Left ventricle myocardium superior (tissue), 1 donor: Measurements from ENCODE around the gene TENT4B. TPM values are rescaled to one million over a fixed set of nuclear protein-coding genes. Genes with fewer than 3 reads are reported as not detected.
A peak's percentile ranks its signal among the peaks of the same experiment; 100 is the strongest.
"Not testable (repeated sequence)": the region's sequence is repeated elsewhere in the genome, so short reads cannot be mapped to it uniquely, and the experiment has no call there.

Experiments used
- ATAC-seq: fragments of 200-7000 bp; cut with Tn5 transposase; one replicate; pipeline ENCODE4 v1.9.1; 2020; ENCODE audit warnings: mild to moderate bottlenecking, moderate library complexity
- DNase-seq: peaks from one replicate; pipeline ENCODE4 v3.0.0-alpha.2; 2020
- intact Hi-C: fragments of 100-400 bp; cut with micrococcal nuclease; formaldehyde crosslinking; loops from one replicate; pipeline ENCODE4 v1.11.0; 2022
- long read RNA-seq: library from polyadenylated mRNA; unstranded; transcript quantifications from one replicate; pipeline ENCODE4 v2.0.0, GENCODE V29; 2021
- total RNA-seq: library from RNA; stranded (reverse); fragmentation: NEBNext Ultra II Directional; extraction: Animal tissue kit (Norgen Biotek cat#: 25700); gene quantifications from one replicate; pipeline ENCODE4 v1.2.1, GENCODE V29; 2021
- donor health status: DM: no; HTN: yes; CAD: no; lungs with severe emphysema.

The TENT4B gene
- 7.8 TPM for total RNA-seq
- long read RNA-seq, partial matches to known transcripts: 3 of 5 reads
- long read RNA-seq, other reads (novel, unspliced or antisense): 2 of 5 reads

- ATAC-seq (peak; percentile 95), DNase-seq (peak; percentile 92)
- intact Hi-C loops: loop anchor here (10.0 kb wide), 1 partner anchor 52 kb away; no protein-coding TSS in a partner anchor
These were observed at the start of gene TENT4B for GRCh38 chr16:50152807-50153595. TSS of gene TENT4B (plus strand) at chr16:50153306. CDS start at chr16:50153622, 316 bp downstream.

GRCh38 chr16:50103764-50104163 is 49.3 kb upstream of the TENT4B start:
- intact Hi-C loops: no loop called here
- ATAC-seq: no peak
- DNase-seq: no peak

DNA sequence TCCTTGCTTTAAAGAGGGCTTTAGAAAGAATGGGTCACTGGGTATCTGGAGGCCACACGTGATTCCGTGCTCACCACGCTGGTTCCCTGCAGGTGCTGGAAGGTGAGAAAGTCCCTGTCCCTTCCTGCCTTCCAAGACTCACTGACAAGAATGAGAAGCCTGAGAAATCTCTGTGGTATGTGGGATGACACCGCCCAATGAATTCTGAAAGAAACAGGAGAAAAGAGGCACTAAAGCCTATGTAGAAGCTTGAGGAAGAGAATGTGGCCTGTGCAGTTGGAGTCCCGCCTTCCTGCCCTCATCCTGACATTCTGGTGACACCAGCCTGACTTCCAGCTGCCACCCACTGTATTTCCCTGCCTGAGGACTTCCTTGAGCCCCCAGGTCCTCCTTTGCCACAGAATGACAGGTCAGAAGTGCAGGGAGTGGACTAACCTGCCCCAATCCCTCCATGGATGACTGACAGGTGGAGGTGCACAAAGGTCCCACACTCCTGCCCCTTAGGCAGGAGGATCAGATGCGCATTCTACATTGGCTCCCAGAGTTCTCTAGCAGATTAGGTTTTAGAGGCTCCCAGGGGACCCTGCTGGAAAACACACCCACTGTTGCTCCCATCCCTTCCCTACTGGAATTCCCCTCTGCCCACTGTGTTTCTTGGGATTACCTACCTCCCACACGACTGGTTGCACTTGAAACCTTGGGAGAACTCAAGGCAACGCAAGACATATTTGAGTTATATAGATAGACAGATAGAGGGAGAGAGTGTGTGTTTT is 38.6 kb upstream of the TENT4B start:
- ATAC-seq (no peak), DNase-seq (no peak)
- intact Hi-C loops: no loop called here

GRCh38 chr16:50120711-50121110 is 32.4 kb upstream of the TENT4B start:
- DNase-seq: no peak
- no peak for ATAC-seq
- intact Hi-C loops: no loop called here

- no peak for DNase-seq
- ATAC-seq: no peak
These were observed 31.8 kb upstream of the TENT4B start for GRCh38 chr16:50121278-50121677.

GRCh38 chr16:50121721-50122445 is 31.2 kb upstream of the TENT4B start:
- ATAC-seq: no peak
- intact Hi-C loops: no loop called here
- DNase-seq: no peak

More at GRCh38 chr16:50121278-50121677, 31.8 kb upstream of the TENT4B start:
- intact Hi-C loops: no loop called here

GRCh38 chr16:50123417-50123816 is 29.7 kb upstream of the TENT4B start:
- intact Hi-C loops: no loop called here
- no peak for ATAC-seq
- no peak for DNase-seq

DNA sequence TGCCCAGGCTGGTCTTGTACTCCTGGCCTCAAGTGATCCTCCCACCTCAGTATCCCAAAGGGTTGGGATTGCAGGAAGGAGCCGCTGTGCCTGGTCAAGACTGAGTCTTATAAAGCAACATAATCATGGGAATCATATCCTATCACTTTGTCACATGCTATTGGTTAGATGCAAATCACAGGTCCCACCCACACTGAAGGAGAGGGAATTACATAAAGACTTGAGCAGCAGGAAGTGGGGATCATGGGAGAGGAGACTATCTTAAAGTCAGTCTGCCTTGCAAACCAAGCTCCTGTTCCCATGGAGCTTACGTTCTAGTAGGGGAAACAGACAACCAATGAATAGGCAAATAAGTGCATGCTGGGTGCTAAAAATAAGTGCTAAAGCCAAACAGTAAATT is 28.3 kb upstream of the TENT4B start:
- DNase-seq (no peak), ATAC-seq (no peak)
- intact Hi-C loops: no loop called here

GRCh38 chr16:50126183-50126582 is 26.9 kb upstream of the TENT4B start:
- intact Hi-C loops: no loop called here
- ATAC-seq (no peak), DNase-seq (no peak)

GRCh38 chr16:50132571-50132970 is 20.5 kb upstream of the TENT4B start:
- ATAC-seq, intact Hi-C loops, DNase-seq: not testable (repeated sequence)

DNA sequence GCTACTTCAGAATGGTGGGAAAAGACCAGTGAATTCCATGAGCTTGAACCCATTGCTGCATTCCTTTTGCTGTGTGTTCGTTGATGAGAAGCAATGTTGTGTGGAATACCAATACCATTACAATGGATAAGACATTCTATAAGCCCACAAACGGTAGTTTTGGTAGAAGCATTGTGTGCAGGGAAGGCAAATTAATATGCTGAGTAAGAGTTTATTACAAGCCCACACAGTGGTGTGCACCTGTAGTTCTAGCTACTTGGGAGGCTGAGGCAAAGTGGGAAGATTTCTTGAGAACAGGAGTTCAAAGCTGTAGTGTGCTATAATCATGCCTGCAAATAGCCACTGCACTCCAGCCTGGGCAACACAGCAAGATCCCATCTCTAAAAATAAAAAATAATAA is 19.9 kb upstream of the TENT4B start:
- intact Hi-C loops: no loop called here
- ATAC-seq: no peak
- DNase-seq: no peak

DNA sequence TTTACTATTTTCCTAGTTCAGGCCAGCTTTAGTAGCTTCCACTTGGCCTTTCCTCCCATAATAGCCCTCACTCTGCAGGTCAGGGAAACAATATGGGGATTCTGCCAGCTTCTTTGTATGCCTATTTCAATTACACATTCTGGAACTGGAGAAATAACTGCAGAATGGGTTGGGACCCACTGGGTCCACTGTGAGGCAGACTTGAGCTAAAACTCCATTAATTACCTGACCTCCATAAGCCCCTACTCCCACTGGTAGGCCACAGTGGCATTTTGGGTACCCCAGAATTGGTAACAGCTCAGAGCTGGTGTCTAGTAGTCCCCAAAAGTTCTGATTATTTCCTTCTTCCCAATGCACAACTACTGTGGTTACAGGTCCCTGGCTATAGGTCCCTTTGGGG is 16.7 kb upstream of the TENT4B start:
- DNase-seq (no peak), ATAC-seq (no peak)
- intact Hi-C loops: no loop called here

DNA sequence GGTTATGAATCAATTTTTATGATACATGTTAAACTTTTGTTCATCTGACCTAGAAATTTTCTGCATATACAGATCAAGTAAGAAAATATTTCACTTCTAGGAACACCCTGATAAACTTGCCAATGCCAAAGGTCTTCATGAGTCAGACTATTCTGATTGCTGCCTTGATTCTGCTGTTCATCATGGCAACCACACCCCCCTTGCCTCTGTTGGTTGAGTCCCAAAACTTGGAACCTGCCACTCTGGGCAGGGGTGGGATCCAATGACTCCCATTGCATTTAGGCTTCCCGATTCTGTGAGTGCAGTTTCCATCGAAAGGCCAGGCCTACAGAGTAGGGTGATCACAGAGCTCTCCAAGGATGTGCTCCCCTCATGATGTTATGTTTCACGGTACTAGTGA is 15.8 kb upstream of the TENT4B start:
- no peak for ATAC-seq
- DNase-seq: no peak
- intact Hi-C loops: no loop called here

- ATAC-seq (no peak), DNase-seq (no peak)
- intact Hi-C loops: no loop called here
These were observed 13.5 kb upstream of the TENT4B start for GRCh38 chr16:50139580-50139979.

- intact Hi-C loops: no loop called here
- ATAC-seq: no peak
These were observed 8.9 kb upstream of the TENT4B start for GRCh38 chr16:50144211-50144610.

GRCh38 chr16:50146479-50147435 is 6.3 kb upstream of the TENT4B start:
- no peak for DNase-seq
- no peak for ATAC-seq
- intact Hi-C loops: no loop called here

More at GRCh38 chr16:50144211-50144610, 8.9 kb upstream of the TENT4B start:
- DNase-seq: no peak

DNA sequence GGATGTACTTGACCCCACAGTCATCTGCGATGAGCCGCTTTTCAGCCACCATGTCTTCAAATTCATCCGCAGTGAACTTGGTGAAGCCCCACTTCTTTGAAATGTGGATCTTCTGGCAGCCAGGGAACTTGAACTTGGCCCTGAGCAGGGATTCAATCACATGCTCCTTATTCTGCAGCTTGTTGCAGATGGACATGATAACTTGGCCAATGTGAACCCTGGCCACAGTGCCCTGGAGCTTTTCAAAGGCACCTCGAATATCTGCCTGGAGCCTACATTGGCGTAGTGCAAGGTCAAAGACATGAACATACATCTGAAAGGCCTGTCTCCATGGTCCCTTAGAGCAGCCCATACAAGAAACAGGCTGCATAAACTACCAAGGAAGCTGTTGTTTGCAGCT is 1.8 kb upstream of the TENT4B start:
- no peak for ATAC-seq
- DNase-seq: no peak
- intact Hi-C loops: loop anchor here (10.0 kb wide), 1 partner anchor 53 kb away; no protein-coding TSS in a partner anchor

- ATAC-seq (no peak), DNase-seq (no peak)
- intact Hi-C loops: loop anchor here (10.0 kb wide), 1 partner anchor 53 kb away; no protein-coding TSS in a partner anchor
These were observed 1.4 kb upstream of the TENT4B start for GRCh38 chr16:50151756-50152155.
